Heart left ventricle (tissue), 16 donors: ENCODE results near the gene SEL1L2. TPM values are rescaled to one million over a fixed set of nuclear protein-coding genes. Genes with fewer than 3 reads are reported as not detected.

Experiments
- ATAC-seq, 4 donors: fragments of 200-7000 bp; cut with Tn5 transposase; one replicate each; pipeline ENCODE4 v1.9.1; 2020 to 2022; ENCODE audit warnings: moderate library complexity in 4 of 4, mild to moderate bottlenecking in 3 of 4, moderate number of reproducible peaks in 1 of 4
- DNase-seq, 5 donors: peaks; one replicate each; pipeline ENCODE4 v3.0.0-alpha.2; 2020
- H3K27ac ChIP-seq, 12 donors: fragments of 200-600 bp; sonication (generic) in 4 of 12; one replicate each; pipeline versions ENCODE4 v1.5.0 to v1.8.0; 2016 to 2022; ENCODE audit warnings: mild to moderate bottlenecking in 2 of 12
- H3K27me3 ChIP-seq, 9 donors: fragments of 200-600 bp; sonication (generic) in 2 of 9; one replicate each; pipeline versions ENCODE4 v1.5.1 to v1.8.0; 2016 to 2022; ENCODE audit warnings: mild to moderate bottlenecking in 3 of 9
- H3K36me3 ChIP-seq, 9 donors: fragments of 200-600 bp; sonication (generic) in 2 of 9; one replicate each; pipeline versions ENCODE4 v1.5.0 to v1.8.0; 2018 to 2022; ENCODE audit warnings: mild to moderate bottlenecking in 2 of 9
- H3K4me1 ChIP-seq, 12 donors: fragments of 200-600 bp; sonication (generic) in 4 of 12; one replicate each; pipeline versions ENCODE4 v1.5.0 to v1.8.0; 2016 to 2022; ENCODE audit warnings: mild to moderate bottlenecking in 3 of 12
- H3K4me3 ChIP-seq, 12 donors: fragments of 200-600 bp; sonication (generic) in 4 of 12; one replicate each; pipeline versions ENCODE4 v1.5.0 to v1.8.0; 2017 to 2022; ENCODE audit warnings: mild to moderate bottlenecking in 9 of 12, moderate library complexity in 4 of 12
- H3K9me3 ChIP-seq, 12 donors: fragments of 200-600 bp; sonication (generic) in 4 of 12; one replicate each; pipeline versions ENCODE4 v1.5.0 to v1.8.0; 2016 to 2022; ENCODE audit warnings: mild to moderate bottlenecking in 1 of 12
- CTCF ChIP-seq, 12 donors: fragments of 200-600 bp; sonication (generic) in 4 of 12; IDR thresholded peaks; one replicate each; pipeline versions ENCODE4 v1.5.0 to v1.8.0; 2018 to 2022; ENCODE audit warnings: antibody characterized with exemption in 12 of 12, mild to moderate bottlenecking in 5 of 12
- POLR2A ChIP-seq, 2 donors: fragments of 450-650 bp; IDR thresholded peaks; one replicate each; pipeline ENCODE4 v1.6.1; 2017; ENCODE audit warnings: antibody characterized with exemption in 2 of 2, mild to moderate bottlenecking in 2 of 2, moderate library complexity in 2 of 2
- WGBS, 4 donors: extraction: QIAGEN DNeasy Blood & Tissue Kit in 2 of 4; methylation state at CpG; one replicate each; pipeline versions ENCODE4 v1.1.5 to v1.1.7; 2013 to 2018; 5-methylcytosine and 5-hydroxymethylcytosine counted together
- intact Hi-C, 10 donors: fragments of 100-400 bp; cut with DNase I; formaldehyde crosslinking; loops; one replicate each; pipeline versions ENCODE4 v1.11.1 to v1.14.2; 2022
- long read RNA-seq, 3 donors: library from polyadenylated mRNA; unstranded; transcript quantifications; one replicate each; pipeline ENCODE4 v2.0.0, GENCODE V29; 2020 to 2021
- polyA plus RNA-seq, 2 donors: library from polyadenylated mRNA; stranded (reverse); fragments of 200-250 nt; gene quantifications; one replicate each; pipeline ENCODE4 v1.2.3, GENCODE V29; 2013
- total RNA-seq, 9 donors: library from RNA; depleted of rRNA in 2 of 9; stranded (reverse); fragments of >200 nt in 2 of 9; fragmentation: NEBNext Ultra II Directional in 3 of 9; extraction: Animal tissue kit (Norgen Biotek cat#: 25700) in 3 of 9; gene quantifications; one replicate each; pipeline versions ENCODE4 v1.1.0 to v1.2.4, GENCODE V29; 2016 to 2023
- donor health status: ischemic (EF 13 %, LVEDD 7.1; RV severe dilation, severe dysfunction).
- donor health status: healthy with polysubstance abuse.
- donor health status: DM: no; HTN: yes; CAD: no.
- donor health status: DM: no; HTN: no; CAD: no.
- donor health status: ischemic (EF 25% LVEDD 6.9; RV normal size, moderate dysfunction).
- donor health status: ischemic (EF 25% LVEDD 5.7; RV mildly dilated, moderate dysfunction).
- donor health status: healthy.
- donor health status: DM: yes; HTN: yes; CAD: no.
- donor health status: ischemic (EF 35%, LVEDD 5.7; RV mildly dilated, moderate dysfunction).
- donor health status: nonischemic (EF 11% LVEDD 7.7; RV severe dilation, severe dysfunction).
- donor health status: DM: yes; HTN: yes; CAD: no.
- donor health status: PGD.
- donor health status: ischemic (EF 29% LVEDD 5.4; RV normal size, mild dysfunction).
- donor health status: nonischemic (EF 23%, LVEDD 6.1; RV moderate dilation, normal function).

Gene SEL1L2
- total RNA-seq (1 to 10 TPM in 4 of 9 donors, under 1 TPM in 4, not detected in 1; 0.59 to 5.8 (median 1.6) TPM), polyA plus RNA-seq (10 to 100 TPM in 1 of 2 donors, 1 to 10 TPM in 1; 3.1 to 10.5 TPM)
- long read RNA-seq, donor 1, result 0 reads
- long read RNA-seq, donor 2, result 0 reads
- long read RNA-seq, donor 3, result 0 reads

GRCh38 chr20:13990465-13990864, at the start of gene SEL1L2:
Gene SEL1L2, minus strand, starts transcription at chr20:13990614. Its CDS starts 80 bp downstream, at chr20:13990534.
- TF ChIP-seq POLR2A (IDR thresholded peaks at IDR 0.05) (no peak), CTCF (IDR thresholded peaks at IDR 0.05) (no peak)
- Histone ChIP-seq H3K4me3 (no peak within 1 kb of the TSS), H3K4me1 (peaks cover 0 to 6% (median 0%) of the 10 kb centered on the region in 12 donors), H3K27me3 (peaks cover 0 to 5% (median 0%) of the 10 kb centered on the region in 9 donors), H3K36me3 (no peaks in the 10 kb centered on the region), H3K9me3 (peaks cover 0 to 29% (median 10%) of the 10 kb centered on the region in 12 donors), H3K27ac (no peak within 1 kb of the TSS)
- DNase-seq (no peak), ATAC-seq (no peak)
- WGBS, 4 donors, result 10 to 31% (median 27%) methylated on average over 5 of the region's 5 CpGs
- intact Hi-C loops, result no loop called here

- ATAC-seq (no peak), DNase-seq (no peak)
- Histone ChIP-seq H3K4me3 (no peak overlapping the region), H3K9me3 (no peaks in the 10 kb centered on the region), H3K27me3 (no peaks in the 10 kb centered on the region), H3K36me3 (no peaks in the 10 kb centered on the region), H3K27ac (no peak overlapping the region), H3K4me1 (no peaks in the 10 kb centered on the region)
- no peak for TF ChIP-seq POLR2A (IDR thresholded peaks at IDR 0.05)
- TF ChIP-seq CTCF (IDR thresholded peaks at IDR 0.05), result no peak
- 90 to 95% (median 91%) methylated on average over 7 of the region's 7 CpGs for WGBS, 4 donors
- intact Hi-C loops, result no loop called here
These were observed 46.2 kb upstream of the SEL1L2 start for GRCh38 chr20:14036567-14036966.

GRCh38 chr20:14033310-14033709, 42.9 kb upstream of the SEL1L2 start:
- 65 to 81% (median 76%) methylated on average over 1 of the region's 1 CpG for WGBS, 4 donors
- intact Hi-C loops, result no loop called here
- no peak for ATAC-seq

GRCh38 chr20:14030991-14031390, 40.6 kb upstream of the SEL1L2 start:
- ATAC-seq (no peak), DNase-seq (no peak)
- H3K4me3 ChIP-seq, result no peak overlapping the region
- H3K9me3 ChIP-seq, result peaks cover 0 to under 1% (median 0%) of the 10 kb centered on the region in 12 donors
- no peaks in the 10 kb centered on the region for H3K36me3 ChIP-seq
- H3K27ac ChIP-seq, result no peak overlapping the region
- no peak for TF ChIP-seq CTCF (IDR thresholded peaks at IDR 0.05)
- TF ChIP-seq POLR2A (IDR thresholded peaks at IDR 0.05), result no peak
- peaks cover 0 to 4% (median 0%) of the 10 kb centered on the region in 12 donors for H3K4me1 ChIP-seq
- intact Hi-C loops, result no loop called here
- no peaks in the 10 kb centered on the region for H3K27me3 ChIP-seq
- 75 to 90% (median 80%) methylated on average over 1 of the region's 1 CpG for WGBS, 4 donors

More at GRCh38 chr20:14033310-14033709, 42.9 kb upstream of the SEL1L2 start:
- no peaks in the 10 kb centered on the region for H3K27me3 ChIP-seq
- no peak for DNase-seq
- no peaks in the 10 kb centered on the region for H3K36me3 ChIP-seq
- H3K9me3 ChIP-seq, result no peaks in the 10 kb centered on the region
- no peak overlapping the region for H3K4me3 ChIP-seq
- TF ChIP-seq CTCF (IDR thresholded peaks at IDR 0.05), result no peak
- no peak for TF ChIP-seq POLR2A (IDR thresholded peaks at IDR 0.05)
- no peak overlapping the region for H3K27ac ChIP-seq
- H3K4me1 ChIP-seq, result peaks cover 0 to 4% (median 0%) of the 10 kb centered on the region in 12 donors
